Left forelimb (tissue), 1 donor: ENCODE data around the gene NAT14.
"Not testable (repeated sequence)": the region's sequence is repeated elsewhere in the genome, so short reads cannot be mapped to it uniquely, and the experiment has no call there.

Experiments used
- DNase-seq: peaks from one replicate; pipeline ENCODE4 v3.0.0-alpha.2; 2018; ENCODE audit warnings: low spot score

Gene NAT14

DNA sequence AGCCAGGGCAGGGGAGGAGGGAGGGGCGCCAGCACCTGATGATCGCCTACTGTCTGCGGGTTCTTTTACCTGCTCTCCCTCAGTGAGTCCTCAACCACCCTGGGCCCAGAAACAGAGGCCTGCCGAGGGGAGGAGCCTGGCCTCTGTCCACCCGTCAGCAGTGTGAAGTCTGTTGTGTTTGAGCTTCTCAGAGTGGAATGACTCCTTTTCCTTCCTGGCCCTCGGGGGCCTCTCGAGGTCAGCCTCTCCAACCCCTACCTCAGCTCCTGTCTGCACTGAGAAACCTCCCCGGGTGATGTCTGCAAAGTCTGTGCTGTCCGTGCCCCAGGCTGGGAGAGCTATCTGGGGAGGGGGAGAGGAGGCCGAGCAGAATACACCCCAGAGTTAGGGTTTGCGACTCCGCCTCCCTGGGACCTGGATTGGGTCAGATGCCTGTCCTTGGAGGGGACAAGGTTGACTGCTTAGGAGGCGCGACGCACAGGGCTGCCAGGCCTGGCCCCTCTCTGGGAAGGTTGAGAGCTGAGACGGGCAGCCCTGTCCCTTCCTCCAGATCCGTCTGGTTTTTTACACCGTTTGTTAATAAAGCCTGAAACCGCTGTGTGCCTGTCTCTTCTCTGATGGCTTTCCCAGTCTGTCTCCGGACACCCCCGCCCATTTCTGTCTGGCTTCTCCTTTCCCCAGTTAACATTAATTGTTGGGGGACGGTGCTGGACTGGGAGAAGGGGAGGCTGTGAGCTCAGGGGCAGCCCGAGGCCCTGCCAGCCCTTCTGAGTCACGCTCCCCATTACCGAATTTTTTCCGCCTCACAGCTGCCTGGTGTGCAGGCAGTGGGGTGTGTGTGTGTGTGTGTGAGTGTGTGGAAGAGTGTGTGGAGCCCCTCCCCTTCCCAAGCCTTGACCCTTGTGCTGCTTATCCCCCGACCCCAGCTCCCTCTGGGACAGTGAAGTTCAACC, 2.3 kb downstream of the NAT14 start:
- DNase-seq: peak; percentile 92

DNA sequence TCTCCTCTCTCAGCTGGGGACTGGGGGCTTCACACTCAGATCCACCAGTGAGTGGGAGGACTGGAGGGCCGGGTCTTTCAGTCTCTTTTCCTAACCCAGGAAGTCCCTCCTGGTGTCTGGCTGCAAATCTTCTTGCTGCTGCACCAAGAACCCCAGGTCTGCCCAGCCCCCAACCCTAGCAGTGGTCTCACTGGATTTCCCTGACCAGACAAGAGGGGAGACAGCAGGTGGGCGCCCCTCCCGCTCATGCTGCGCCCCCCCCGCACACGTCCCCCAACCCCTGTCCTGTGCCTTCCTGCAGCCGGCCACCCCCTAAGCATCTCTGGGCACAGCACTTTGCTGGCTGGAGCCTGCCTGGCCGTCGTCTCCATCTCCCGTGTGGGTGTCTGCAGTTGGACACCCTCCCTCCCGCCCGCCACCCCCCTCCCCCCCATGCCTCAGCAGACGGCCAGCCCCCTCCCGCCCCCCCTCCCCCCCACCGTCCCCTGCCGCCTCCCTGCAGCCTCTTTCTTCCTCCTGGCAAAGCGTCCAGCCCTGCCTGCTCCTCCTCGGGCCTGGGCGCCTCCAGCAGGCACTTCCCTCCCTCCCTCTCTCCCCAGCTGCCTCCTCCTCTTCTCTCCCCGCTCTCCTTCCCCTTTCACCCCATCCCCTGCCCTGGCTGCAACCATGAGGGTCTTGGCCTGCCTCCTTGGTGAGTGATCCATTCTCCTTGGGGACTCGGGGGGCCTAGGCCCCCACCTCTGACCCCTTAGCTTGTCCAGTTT, 3.1 kb downstream of the NAT14 start, which contains the start of gene SSC5D:
TSS of gene SSC5D (plus strand) at position 513 of the 764 bp plus-strand sequence. CDS start at position 667, 154 bp downstream.
- no peak for DNase-seq

DNA sequence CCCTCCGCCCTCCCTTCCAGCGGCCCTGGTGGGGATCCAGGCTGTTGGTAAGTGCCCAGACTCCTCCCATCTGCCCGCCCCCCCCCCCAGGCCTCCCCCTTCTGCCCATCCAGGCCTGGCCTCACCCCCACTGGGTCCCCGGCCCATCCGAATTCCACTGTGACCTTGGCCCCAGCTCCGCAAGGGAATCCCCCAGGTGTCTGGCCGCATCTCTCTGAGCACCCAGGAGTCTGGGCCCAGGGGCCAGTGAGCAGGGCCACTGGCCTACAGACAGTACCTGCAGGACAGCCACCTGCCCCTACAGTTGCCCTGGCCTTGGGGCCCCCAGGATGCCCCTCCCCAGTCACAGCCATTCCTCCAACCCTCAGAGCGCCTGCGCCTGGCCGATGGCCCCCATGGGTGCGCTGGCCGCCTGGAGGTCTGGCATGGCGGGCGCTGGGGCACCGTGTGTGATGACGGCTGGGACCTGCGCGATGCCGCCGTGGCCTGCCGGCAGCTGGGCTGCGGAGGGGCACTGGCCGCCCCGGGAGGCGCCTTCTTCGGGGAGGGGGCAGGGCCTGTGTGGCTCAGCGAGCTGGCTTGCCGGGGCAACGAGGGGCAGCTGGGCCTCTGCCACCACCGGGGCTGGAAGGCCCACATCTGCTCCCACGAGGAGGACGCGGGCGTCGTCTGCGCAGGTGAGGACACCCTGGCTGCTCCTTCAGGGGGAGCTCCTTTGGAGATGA, 4.2 kb downstream of the NAT14 start:
- no peak for DNase-seq

DNA sequence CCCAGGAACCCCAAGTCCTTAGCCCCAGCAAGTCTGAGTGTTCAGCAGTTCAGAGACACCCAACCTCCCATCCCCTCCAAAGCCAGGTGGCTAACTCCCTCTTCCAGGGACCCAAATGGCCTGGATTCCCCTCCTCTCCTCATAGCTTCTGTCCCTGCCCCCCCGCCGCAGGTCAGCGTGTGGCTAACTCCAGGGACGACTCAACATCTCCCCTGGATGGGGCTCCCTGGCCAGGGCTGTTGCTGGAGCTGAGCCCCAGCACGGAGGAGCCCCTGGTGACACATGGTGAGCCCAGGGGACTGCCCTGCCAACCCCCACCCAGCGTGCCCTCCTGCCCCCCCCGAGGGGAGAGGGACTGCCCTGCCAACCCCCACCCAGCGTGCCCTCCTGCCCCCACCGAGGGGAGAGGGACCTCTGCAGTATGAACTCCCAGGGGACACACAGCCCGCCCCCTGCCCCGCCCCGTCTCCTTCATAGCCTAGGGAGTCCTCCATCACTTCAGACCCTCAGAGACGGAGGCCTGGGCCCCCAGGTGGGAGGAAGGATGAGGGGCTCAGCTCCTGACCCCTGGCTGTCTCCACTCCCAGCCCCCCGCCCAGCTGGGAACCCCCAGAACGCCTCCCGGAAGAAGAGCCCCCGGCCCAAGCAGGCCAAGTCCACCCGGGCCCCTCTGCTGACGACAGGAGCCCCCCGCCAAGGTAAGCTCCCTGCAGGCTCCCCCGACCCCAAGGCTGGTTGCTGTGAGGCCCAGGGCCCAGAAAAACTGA, 4.9 kb downstream of the NAT14 start:
- no peak for DNase-seq

DNA sequence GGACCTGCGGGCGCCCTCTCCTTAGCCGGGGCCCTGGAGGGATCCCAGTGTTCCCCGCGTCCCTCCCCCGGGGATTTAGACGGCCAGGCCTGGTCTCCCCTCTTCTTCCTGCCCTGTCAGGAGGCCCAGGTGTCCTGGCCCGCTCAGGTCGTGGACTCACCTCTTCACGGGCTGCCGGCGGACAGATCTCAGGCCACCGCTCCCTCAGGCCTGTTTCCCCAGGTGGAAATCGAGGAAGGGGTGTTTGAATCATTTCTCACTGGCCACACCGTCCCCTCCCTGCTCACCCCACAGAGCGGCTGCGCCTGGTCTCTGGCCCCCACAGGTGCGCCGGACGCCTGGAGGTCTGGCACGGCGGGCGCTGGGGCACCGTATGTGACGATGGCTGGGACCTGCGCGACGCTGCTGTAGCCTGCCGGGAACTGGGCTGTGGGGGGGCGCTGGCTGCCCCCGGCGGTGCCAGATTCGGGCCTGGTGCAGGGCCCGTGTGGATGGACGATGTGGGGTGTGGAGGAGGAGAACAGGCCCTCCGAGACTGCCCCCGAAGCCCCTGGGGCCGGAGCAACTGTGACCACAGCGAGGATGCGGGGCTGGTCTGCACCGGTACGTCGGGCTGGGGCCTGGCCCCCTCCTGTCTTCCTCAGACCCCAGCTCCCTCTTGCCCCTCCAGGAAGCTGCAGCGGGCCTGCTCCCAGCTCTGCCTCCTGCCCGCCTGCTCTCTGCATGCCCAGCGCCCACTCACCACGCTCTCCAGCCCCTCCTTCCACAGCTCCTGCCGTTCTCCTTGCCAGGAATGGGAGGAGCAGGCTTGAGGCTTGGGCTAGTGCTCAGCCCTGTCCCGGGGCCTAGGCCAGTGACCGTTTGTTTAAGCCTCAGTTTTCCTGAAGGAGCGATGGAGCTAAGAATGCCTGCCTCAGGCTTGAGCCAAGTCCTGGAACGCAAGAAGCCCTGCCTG, 5.8 kb downstream of the NAT14 start:
- peak; percentile 66 for DNase-seq

DNA sequence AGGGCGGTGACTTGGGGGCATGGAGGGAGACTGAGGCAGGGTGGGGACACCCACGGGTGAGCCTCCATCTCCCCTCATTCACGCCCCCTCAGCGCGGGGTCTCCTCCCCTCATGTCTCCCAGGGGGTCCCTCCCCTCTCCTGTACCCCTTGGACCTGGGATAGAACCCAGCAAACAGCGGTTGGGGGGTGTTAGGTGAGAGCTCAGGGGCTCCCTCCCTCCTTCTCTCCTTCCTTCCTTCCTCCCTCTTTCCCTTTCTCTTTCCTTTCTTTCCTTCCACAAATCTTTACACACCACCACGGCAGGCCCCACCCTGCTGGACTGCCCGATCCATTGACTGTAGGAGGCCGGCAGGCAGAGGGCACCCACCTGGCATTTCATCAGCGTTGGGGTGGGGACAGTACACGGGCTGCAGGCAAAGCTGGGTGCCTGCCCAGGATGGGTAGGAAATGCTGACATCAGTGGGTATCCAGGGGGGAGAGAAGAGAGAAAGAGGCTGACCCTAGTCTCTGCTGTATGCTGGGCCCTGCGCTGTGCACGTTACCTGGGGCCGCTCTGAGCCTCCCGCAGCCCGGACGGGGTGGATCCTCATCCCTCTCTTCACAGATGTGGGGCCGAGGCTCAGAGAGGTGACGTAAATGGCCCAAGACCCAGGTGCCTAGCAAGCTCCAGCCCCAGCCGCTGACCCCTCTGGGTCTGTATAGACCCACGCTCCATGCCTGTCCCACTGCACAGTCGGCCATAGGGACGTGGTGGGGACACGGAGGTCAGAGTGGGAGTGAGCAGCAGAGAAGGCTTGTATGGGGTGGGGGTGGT, 6.8 kb downstream of the NAT14 start:
- peak; percentile 62 for DNase-seq

DNA sequence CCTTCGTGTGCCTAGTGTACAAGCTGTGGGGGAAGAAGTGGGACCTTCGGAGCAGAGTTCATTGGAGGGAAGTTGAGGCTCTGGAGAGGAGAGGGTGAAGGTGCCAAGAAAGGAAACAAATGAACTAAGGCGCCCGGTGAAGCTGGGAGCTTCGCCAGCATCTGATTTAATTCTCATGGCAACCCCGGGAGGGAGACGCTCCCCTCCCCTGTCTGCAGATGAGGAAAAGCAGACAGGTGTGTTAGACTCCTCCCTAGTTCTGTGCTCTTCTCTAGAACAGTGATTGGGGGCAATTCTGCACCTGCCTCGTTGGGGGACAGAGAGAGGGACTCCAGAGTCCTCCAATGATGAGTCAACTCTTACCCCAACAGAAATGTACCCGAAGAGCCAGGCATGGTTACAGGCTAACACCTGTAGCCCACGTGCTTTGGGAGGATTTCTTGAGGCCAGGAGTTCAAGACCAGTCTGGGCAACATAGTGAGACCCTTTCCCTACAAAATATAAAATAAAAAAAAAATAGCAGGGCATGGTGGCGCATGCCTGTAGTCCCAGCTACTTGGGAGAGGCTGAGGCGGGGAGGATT, 7.5 kb downstream of the NAT14 start:
- DNase-seq: no peak

DNA sequence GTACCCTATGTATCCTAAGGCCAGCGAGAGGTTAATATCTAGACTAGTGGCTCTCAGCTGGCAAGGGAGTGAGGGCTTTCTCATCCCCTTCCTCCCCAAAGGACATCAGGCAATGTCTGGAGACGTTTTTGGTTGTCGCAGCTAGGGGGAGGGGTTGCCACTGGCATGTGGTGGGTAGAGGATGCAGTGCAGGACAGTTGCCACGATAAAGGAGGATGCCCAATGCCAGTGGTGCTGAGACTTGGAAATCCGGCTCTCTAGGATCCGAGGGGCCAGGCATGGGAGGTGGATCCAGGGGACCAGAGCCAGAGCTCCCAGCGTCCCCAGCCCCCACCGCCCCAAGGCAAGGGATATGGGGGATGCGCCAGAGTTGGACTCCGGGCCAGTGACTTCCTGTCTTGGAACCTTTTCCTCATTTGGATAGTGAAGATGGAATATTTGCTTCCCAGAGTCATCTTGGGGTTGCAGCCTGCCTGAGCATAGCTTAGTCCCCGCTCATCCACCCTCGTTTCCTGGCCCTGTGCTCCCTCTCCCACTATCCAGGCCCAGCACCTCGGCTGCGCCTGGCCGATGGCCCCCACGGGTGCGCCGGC, 8.2 kb downstream of the NAT14 start:
- peak; percentile 79 for DNase-seq

DNA sequence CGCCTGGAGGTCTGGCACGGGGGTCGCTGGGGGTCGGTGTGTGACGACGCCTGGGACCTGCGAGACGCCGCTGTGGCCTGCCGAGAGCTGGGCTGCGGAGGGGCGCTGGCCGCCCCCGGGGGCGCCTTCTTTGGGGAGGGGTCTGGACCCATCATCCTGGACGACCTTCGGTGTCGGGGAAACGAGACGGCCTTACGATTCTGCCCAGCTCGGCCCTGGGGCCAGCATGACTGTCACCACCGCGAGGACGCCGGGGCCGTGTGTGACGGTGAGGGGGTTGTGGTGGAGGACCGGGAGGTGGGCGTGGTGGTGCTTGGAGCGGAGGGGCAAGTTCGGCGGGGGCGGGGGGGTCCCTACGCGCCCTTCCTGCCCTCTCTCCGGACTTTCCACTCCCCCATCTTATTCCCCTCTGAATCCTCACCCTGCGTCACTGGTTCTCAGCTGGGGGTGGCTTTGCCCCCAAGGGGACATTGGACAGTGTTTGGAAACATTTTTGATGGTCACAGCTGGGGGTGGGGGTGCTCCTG, 8.7 kb downstream of the NAT14 start:
- no peak for DNase-seq

DNA sequence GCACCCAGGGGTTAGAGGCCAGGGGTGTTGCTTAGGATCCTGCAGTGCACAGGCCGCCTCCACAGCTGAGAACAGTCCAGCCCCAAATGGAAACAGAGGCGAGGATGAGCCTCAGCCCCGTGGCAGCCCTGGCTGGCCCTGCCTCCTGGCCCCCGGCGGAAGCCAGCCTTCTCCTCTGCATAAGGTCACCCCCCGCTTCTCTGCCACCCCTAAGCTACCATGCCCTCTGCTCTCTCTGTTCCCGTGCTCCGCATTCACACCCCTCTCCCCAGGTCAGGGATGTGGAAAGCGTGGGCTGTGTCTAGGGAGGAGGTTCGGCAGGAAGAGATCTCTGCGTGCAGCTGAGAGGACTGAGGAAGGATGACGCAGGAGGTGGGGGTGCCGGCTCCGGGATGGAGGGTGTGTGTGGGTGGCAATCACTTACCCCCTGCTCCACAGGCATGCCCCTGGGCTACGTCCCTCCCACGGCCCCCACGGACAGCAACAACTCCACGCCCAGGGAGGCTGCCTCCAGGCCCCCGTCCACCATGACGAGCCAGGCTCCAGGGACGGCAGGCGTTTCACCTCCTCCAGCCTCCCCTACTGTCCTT, 9.3 kb downstream of the NAT14 start:
- DNase-seq: peak; percentile 65

DNA sequence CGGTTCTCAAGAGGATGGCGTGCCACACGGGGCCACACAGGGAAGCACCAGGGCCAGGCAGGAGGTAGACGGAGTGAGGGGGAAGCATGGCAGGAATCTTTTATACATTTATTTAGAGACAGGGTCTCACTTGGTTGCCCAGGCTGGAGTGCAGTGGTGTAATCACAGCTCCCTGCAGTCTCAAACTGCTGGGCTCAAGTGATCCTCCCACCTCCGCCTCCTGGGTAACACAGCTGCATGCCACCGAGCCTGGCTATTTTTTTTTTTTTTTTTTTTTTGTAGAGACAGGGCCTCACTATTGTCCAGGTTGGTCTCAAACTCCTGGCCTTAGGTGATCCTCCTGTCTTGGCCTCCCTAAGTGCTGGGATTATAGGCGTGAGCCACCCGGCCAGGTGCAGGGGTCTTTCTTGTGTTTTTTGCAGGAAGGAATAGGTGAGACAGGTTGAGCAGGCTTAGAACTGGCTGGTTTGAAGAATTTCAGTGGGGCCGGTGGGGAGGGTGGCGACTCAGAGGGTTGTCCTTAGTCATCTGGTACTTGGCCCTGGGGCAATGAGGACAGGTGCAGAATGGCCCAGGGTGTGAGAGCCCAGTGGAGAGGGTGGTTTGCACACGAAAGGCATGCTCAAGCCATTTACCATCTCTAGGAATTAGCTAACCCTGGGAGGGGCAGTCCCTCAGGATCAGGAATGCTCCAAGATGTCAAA, 10.8 kb downstream of the NAT14 start:
- no peak for DNase-seq

DNA sequence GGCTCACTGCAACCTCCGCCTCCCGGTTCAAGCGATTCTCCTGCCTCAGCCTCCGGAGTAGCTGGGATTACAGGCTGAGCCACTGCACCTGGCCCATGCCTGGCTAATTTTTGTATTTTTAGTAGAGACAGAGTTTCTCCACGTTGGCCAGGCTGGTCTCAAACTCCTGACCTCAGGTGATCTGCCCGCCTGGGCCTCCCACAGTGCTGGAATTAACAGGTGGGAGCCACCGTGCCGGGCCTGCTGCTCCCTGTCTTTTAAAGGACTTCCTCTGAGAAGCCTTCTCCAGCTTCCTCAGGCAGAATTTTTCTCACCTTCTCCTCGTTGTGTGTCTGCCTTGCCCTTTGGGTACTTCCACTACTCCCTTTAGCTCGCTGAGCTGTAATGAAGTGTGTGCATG, 11.8 kb downstream of the NAT14 start:
- DNase-seq: not testable (repeated sequence)

DNA sequence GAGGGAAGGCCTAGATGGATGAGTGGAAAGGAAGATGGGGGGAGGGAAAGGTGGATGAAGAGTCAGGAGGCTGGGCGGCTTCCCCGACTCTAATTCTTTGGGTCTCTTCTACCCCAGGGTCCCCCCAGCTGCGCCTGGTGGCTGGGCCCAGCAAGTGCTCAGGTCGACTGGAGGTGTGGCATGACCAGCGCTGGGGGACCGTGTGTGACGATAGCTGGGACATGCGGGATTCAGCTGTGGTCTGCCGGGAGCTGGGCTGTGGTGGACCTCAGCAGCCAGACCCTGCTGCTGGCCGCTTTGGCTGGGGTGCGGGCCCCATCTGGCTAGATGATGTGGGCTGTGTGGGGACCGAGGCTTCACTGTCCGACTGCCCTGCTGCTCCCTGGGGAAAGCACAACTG, 12.8 kb downstream of the NAT14 start:
- DNase-seq: peak; percentile 56

DNA sequence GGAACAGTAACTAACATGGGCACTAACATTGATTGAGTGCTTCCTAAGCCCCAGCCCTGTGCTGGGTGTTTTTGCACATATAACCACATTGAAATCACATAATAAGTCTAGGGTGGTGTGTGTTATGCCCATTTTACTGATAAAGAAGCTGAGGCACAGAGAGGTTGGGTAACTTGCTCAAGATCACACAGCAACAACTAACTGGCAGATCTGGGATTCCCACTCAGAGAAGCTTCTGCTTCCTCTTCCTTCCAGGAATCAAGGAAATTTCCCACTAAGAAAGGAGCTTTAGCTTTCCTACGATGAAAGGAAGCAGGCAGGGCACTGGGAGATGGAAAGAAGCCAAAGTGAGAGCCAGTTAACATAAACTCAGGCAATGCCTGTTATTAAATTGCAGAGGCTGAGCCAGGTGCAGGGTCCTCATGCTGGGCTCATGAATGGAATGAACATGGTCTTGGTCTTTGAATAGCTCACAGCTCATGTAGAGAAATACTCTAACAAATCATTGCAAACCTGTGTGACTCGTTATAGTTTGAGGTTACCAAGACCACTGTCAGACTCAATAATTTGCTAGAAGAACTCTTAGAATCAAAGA, 13.4 kb downstream of the NAT14 start:
- DNase-seq: no peak

DNA sequence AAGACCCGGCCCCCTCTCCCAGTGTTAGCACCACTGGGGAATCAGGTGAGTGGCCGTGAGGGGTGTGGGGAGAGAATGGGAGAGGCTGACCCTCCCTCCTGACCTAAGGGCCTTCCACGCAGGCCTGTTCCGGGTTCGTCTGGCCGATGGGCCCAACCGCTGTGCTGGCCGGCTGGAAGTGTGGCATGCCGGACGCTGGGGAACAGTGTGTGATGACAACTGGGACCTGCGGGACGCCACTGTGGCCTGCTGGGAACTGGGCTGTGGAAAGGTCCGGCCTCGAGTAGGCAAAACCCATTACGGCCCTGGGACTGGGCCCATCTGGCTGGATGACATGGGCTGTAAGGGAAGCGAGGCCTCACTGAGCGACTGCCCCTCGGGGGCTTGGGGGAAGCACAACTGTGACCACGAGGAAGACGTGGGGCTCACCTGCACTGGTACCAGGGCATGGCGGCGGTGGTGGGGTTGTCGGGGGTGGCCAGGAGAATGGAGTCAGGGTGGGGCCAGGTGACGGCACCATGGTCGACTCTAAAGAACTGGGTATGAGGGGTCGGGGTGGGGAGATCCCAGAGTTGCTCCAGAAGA, 15.5 kb downstream of the NAT14 start:
- no peak for DNase-seq

DNA sequence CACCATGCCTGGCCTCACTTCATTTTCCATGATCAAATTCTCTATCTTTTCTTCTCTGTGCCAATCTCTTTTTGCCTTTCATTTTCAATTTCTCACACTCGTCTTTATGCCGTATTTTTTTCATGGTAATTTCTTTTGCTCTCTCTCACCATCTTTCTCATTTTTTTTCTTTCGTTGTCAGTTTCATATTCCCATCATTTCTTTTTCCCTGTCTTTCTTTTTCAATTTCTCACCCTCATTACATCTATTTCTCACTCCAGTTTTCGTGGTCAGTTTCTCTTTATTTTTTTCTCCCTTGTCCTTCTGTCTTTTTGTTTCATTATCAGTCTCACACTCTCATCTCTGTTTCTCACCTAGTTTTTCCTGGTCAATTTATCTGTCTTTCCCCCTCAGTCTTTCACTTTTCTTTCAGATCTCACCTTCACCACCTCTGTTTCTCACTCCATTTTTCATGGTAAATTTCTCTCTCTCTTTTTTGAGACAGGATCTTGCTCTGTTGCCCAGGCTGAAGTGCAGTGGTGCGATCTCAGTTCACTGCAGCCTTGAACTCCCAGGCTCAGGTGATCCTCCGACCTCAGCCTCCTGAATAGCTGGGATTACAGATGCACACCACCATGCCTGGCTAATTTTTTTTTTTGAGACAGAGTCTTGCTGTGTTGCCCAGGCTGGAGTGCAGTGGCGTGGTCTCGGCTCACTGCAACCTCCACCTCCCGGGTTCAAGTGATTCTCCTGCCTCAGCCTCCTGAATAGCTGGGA, 17.4 kb downstream of the NAT14 start:
- DNase-seq: no peak
